ENCODE data around the gene MSRB3.

DNA sequence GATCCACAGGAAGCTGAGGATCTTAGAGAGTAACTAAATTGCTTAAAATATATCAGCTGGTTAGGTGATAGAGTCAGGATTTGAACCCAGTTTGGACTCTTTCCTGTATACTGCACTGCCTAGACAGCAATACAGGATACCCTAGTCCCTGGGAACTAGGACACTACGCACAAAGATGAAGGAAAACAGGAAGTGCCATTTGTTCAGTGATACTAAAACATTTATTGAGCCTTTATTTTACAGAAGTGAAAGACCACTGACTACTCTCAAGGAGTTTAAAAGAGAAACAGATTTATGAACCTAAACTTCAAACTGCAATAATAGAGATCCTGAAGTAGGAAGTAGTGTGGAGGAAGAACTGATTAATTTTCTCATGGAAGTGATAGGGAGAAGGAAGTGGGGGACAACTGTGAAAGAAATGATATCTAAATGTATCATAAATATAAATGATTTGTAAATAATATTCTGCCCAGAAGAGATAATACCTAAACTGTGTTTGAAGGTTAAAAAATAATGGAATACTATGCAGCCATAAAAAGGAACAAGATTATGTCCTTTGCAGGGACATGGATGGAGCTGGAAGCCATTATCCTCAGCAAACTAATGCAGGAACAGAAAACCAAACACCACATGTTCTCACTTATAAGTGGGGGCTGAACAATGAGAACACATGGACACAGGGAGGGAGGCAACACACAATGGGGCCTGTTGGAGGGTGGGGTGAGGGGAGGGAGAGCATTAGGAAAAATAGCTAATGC lies 18.2 kb downstream of the MSRB3 start:
- TF ChIP-seq, protein P1, sequence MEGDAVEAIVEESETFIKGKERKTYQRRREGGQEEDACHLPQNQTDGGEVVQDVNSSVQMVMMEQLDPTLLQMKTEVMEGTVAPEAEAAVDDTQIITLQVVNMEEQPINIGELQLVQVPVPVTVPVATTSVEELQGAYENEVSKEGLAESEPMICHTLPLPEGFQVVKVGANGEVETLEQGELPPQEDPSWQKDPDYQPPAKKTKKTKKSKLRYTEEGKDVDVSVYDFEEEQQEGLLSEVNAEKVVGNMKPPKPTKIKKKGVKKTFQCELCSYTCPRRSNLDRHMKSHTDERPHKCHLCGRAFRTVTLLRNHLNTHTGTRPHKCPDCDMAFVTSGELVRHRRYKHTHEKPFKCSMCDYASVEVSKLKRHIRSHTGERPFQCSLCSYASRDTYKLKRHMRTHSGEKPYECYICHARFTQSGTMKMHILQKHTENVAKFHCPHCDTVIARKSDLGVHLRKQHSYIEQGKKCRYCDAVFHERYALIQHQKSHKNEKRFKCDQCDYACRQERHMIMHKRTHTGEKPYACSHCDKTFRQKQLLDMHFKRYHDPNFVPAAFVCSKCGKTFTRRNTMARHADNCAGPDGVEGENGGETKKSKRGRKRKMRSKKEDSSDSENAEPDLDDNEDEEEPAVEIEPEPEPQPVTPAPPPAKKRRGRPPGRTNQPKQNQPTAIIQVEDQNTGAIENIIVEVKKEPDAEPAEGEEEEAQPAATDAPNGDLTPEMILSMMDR (conservative IDR thresholded peaks at IDR 0.05; ENCODE audit: low read length): no peak
- no peak for TF ChIP-seq EZH2phosphoT487 (IDR thresholded peaks at IDR 0.05; ENCODE audit: borderline replicate concordance)
